ENCODE data around the gene OR11H6.

GRCh38 chr14:20209595-20209994 lies 13.9 kb upstream of the OR11H6 start:
- TF ChIP-seq CTCF (conservative IDR thresholded peaks at IDR 0.05; ENCODE audit: low read length) (no peak), EZH2phosphoT487 (IDR thresholded peaks at IDR 0.05; ENCODE audit: borderline replicate concordance, low read depth, low read length) (no peak)
